Astrocyte (in vitro differentiated cells and primary cell): ENCODE results near the gene FAM240B. TPM values are rescaled to one million over a fixed set of nuclear protein-coding genes. Genes with fewer than 3 reads are reported as not detected.

Experiments
- DNase-seq: peaks from one replicate; pipeline ENCODE4 v3.0.0-alpha.2; 2010; ENCODE audit warnings: low read depth
- FAIRE-seq: peaks from 2 replicates; lab custom pipeline; 2011; peaks lifted over from hg19 to GRCh38; lab: Jason Lieb, UNC
- H2AFZ ChIP-seq: 2 replicates; pipeline ENCODE4 v1.6.0; 2012; ENCODE audit warnings: low read depth, low read length, inconsistent platforms
- H3K27ac ChIP-seq: 2 replicates; pipeline ENCODE4 v1.5.1; 2011; ENCODE audit warnings: low read depth, low read length, inconsistent platforms
- H3K27me3 ChIP-seq: 2 replicates; pipeline ENCODE4 v1.6.0; 2011; ENCODE audit warnings: low read length, inconsistent platforms; ENCODE audit not compliant: insufficient read depth
- H3K36me3 ChIP-seq: 2 replicates; pipeline ENCODE4 v1.5.1; 2011; ENCODE audit warnings: low read length, inconsistent platforms; ENCODE audit not compliant: insufficient read depth
- H3K4me1 ChIP-seq: 2 replicates; pipeline ENCODE4 v1.5.1; 2011; ENCODE audit warnings: low read length, inconsistent platforms; ENCODE audit not compliant: insufficient read depth
- H3K4me2 ChIP-seq: 2 replicates; pipeline ENCODE4 v1.6.0; 2012; ENCODE audit warnings: low read length, inconsistent platforms
- H3K4me3 ChIP-seq: 2 replicates; pipeline ENCODE4 v1.5.1; 2011; ENCODE audit warnings: low read depth, mild to moderate bottlenecking, low read length, inconsistent platforms; ENCODE audit not compliant: insufficient read depth
- H3K79me2 ChIP-seq: 2 replicates; pipeline ENCODE4 v1.6.0; 2012; ENCODE audit warnings: mild to moderate bottlenecking, low read length, inconsistent platforms; ENCODE audit not compliant: insufficient read depth
- H3K9ac ChIP-seq: 2 replicates; pipeline ENCODE4 v1.6.0; 2012; ENCODE audit warnings: mild to moderate bottlenecking, low read length, inconsistent platforms
- H3K9me3 ChIP-seq: 2 replicates; pipeline ENCODE4 v1.5.1; 2012; ENCODE audit warnings: low read depth, mild to moderate bottlenecking, low read length, inconsistent platforms; ENCODE audit not compliant: insufficient read depth
- H4K20me1 ChIP-seq: 2 replicates; pipeline ENCODE4 v1.6.0; 2012; ENCODE audit warnings: low read length, inconsistent platforms; ENCODE audit not compliant: insufficient read depth
- H3K27ac Mint-ChIP-seq: one replicate; pipeline ENCODE4 v1.8.0; 2021; ENCODE audit warnings: mild to moderate bottlenecking, mixed read lengths; ENCODE audit not compliant: unreplicated experiment
- H3K27me3 Mint-ChIP-seq: one replicate; pipeline ENCODE4 v1.8.0; 2021; ENCODE audit warnings: low read depth, mixed read lengths; ENCODE audit not compliant: unreplicated experiment
- H3K36me3 Mint-ChIP-seq: one replicate; pipeline ENCODE4 v1.8.0; 2021; ENCODE audit warnings: low read depth, mixed read lengths; ENCODE audit not compliant: unreplicated experiment
- H3K4me1 Mint-ChIP-seq: one replicate; pipeline ENCODE4 v1.8.0; 2021; ENCODE audit warnings: low read depth, mixed read lengths; ENCODE audit not compliant: unreplicated experiment
- H3K4me3 Mint-ChIP-seq: one replicate; pipeline ENCODE4 v1.8.0; 2021; ENCODE audit warnings: mild to moderate bottlenecking, moderate library complexity, mixed read lengths; ENCODE audit not compliant: unreplicated experiment
- H3K9me3 Mint-ChIP-seq: one replicate; pipeline ENCODE4 v1.8.0; 2021; ENCODE audit warnings: mild to moderate bottlenecking, mixed read lengths; ENCODE audit not compliant: unreplicated experiment
- CTCF ChIP-seq: IDR thresholded peaks from 2 replicates; pipeline ENCODE4 v1.5.1; 2011; ENCODE audit warnings: low read depth, mild to moderate bottlenecking, inconsistent platforms, low read length, moderate library complexity; ENCODE audit not compliant: insufficient read depth
- EZH2 ChIP-seq: IDR thresholded peaks from 2 replicates; pipeline ENCODE4 v1.6.1; 2012; ENCODE audit warnings: mild to moderate bottlenecking, low read length, inconsistent platforms; ENCODE audit not compliant: insufficient read depth
- total RNA-seq: library from RNA; stranded (reverse); gene quantifications from 2 replicates; pipeline ENCODE4 v1.2.1, GENCODE V29; 2021

Gene FAM240B
- total RNA-seq, 1 donor from 2014 or later = not detected

- H3K27me3 ChIP-seq = no peaks in the 10 kb centered on the region
- peaks cover 10% of the 10 kb centered on the region for H3K4me1 ChIP-seq
- no peak overlapping the region for H3K4me3 ChIP-seq
- no peaks in the 10 kb centered on the region for H3K79me2 ChIP-seq
- DNase-seq (no peak), FAIRE-seq (no peak)
- TF ChIP-seq EZH2 (no peak), CTCF (no peak)
- H3K4me3 Mint-ChIP-seq = no peak overlapping the region
- no peaks in the 10 kb centered on the region for H3K9me3 ChIP-seq
- H3K9ac ChIP-seq = no peak overlapping the region
- H3K4me2 ChIP-seq = no peak overlapping the region
- H2AFZ ChIP-seq = no peak overlapping the region
- no peaks in the 10 kb centered on the region for H3K36me3 Mint-ChIP-seq
- peaks cover 14% of the 10 kb centered on the region for H3K4me1 Mint-ChIP-seq
- H3K27ac Mint-ChIP-seq = no peak overlapping the region
- H3K27ac ChIP-seq = no peak overlapping the region
- H3K36me3 ChIP-seq = no peaks in the 10 kb centered on the region
- H3K9me3 Mint-ChIP-seq = peaks cover 3% of the 10 kb centered on the region
- H3K27me3 Mint-ChIP-seq = peaks cover 11% of the 10 kb centered on the region
- H4K20me1 ChIP-seq = no peaks in the 10 kb centered on the region
Observed at GRCh38 chr9:38673399-38674193, 46.3 kb downstream of the FAM240B start.

GRCh38 chr9:38671748-38672147 lies 48.2 kb downstream of the FAM240B start:
- Mint-ChIP-seq H3K27ac (no peak overlapping the region), H3K36me3 (no peaks in the 10 kb centered on the region), H3K27me3 (peaks cover 6% of the 10 kb centered on the region), H3K4me1 (peaks cover 11% of the 10 kb centered on the region), H3K9me3 (peaks cover 1% of the 10 kb centered on the region), H3K4me3 (no peak overlapping the region)
- H3K27me3 ChIP-seq = no peaks in the 10 kb centered on the region
- TF ChIP-seq CTCF (no peak), EZH2 (no peak)
- peak overlapping the region; percentile 31 for H2AFZ ChIP-seq
- H3K4me3 ChIP-seq = no peak overlapping the region
- FAIRE-seq (no peak), DNase-seq (no peak)
- no peaks in the 10 kb centered on the region for H3K36me3 ChIP-seq
- H4K20me1 ChIP-seq = no peaks in the 10 kb centered on the region
- peak overlapping the region; percentile 13 for H3K27ac ChIP-seq
- H3K9ac ChIP-seq = peak overlapping the region; percentile 36
- H3K79me2 ChIP-seq = no peaks in the 10 kb centered on the region
- H3K4me2 ChIP-seq = peak overlapping the region; percentile 70
- H3K4me1 ChIP-seq = peaks cover 10% of the 10 kb centered on the region
- H3K9me3 ChIP-seq = no peaks in the 10 kb centered on the region

- no peak for TF ChIP-seq EZH2
- no peak for TF ChIP-seq CTCF
- Histone ChIP-seq H3K9ac (no peak overlapping the region), H3K4me3 (no peak overlapping the region), H3K27me3 (no peaks in the 10 kb centered on the region), H3K27ac (peak overlapping the region; percentile 13), H3K36me3 (no peaks in the 10 kb centered on the region), H4K20me1 (no peaks in the 10 kb centered on the region), H3K9me3 (no peaks in the 10 kb centered on the region), H3K79me2 (no peaks in the 10 kb centered on the region), H2AFZ (no peak overlapping the region), H3K4me2 (peak overlapping the region; percentile 70), H3K4me1 (peaks cover 10% of the 10 kb centered on the region)
- Mint-ChIP-seq H3K9me3 (peaks cover 1% of the 10 kb centered on the region), H3K27me3 (peaks cover 6% of the 10 kb centered on the region), H3K4me1 (peaks cover 11% of the 10 kb centered on the region), H3K4me3 (no peak overlapping the region), H3K27ac (no peak overlapping the region), H3K36me3 (no peaks in the 10 kb centered on the region)
- no peak for DNase-seq
- no peak for FAIRE-seq
Observed at GRCh38 chr9:38671372-38671731, 48.6 kb downstream of the FAM240B start.
